Right kidney (tissue), 1 donor: ENCODE data around the gene GPX3.

ENCODE experiments used
- DNase-seq: peaks from one replicate; pipeline ENCODE4 v3.0.0-alpha.2; 2016

Gene GPX3

GRCh38 chr5:151077419-151077818 lies 57.0 kb downstream of the GPX3 start:
- DNase-seq: no peak

- DNase-seq: no peak
Measured at GRCh38 chr5:151077967-151078366, 57.6 kb downstream of the GPX3 start.
